BJ (cell line): Measurements from ENCODE around the gene LRIG1. TPM values are rescaled to one million over a fixed set of nuclear protein-coding genes. Genes with fewer than 3 reads are reported as not detected.

Source experiments
- CTCF ChIA-PET: fragments of 350-600 bp; formaldehyde crosslinking; extraction: SDS; loops from one replicate; lab custom pipeline; 2021; ENCODE audit warnings: antibody characterized with exemption, inconsistent platforms; lab: Yijun Ruan, JAX
- POLR2A ChIA-PET: fragments of 300-600 bp; sonication (Branson Sonifier 250); formaldehyde crosslinking; extraction: SDS; loops from one replicate; lab custom pipeline; 2021; ENCODE audit warnings: antibody characterized with exemption; lab: Charles Lee
- DNase-seq: peaks from one replicate; pipeline ENCODE4 v3.0.0-alpha.2; 2011; ENCODE audit warnings: low read depth
- H3K27me3 ChIP-seq: 2 replicates; pipeline ENCODE4 v1.6.0; 2011; ENCODE audit warnings: low read length; ENCODE audit not compliant: control insufficient read depth, insufficient read depth
- H3K36me3 ChIP-seq: 2 replicates; pipeline ENCODE4 v1.5.1; 2011; ENCODE audit warnings: low read length; ENCODE audit not compliant: control insufficient read depth, insufficient read depth
- H3K4me3 ChIP-seq: 2 replicates; pipeline ENCODE4 v1.5.1; 2011; ENCODE audit warnings: low read depth, mild to moderate bottlenecking, control low read depth, low read length
- polyA plus RNA-seq: library from polyadenylated mRNA; depleted of rRNA; stranded (reverse); fragments of >200 nt; gene quantifications from 2 replicates; pipeline ENCODE4 v1.2.3, GENCODE V29; 2011
- TF ChIP-seq, protein P1 (sequence below): IDR thresholded peaks from 2 replicates; pipeline ENCODE4 v1.5.1; 2011; ENCODE audit warnings: low read depth, mild to moderate bottlenecking, control low read depth, inconsistent platforms, low read length, moderate library complexity; ENCODE audit not compliant: insufficient read depth

LRIG1 gene
- polyA plus RNA-seq, 1 experiment = 13.0 TPM

DNA sequence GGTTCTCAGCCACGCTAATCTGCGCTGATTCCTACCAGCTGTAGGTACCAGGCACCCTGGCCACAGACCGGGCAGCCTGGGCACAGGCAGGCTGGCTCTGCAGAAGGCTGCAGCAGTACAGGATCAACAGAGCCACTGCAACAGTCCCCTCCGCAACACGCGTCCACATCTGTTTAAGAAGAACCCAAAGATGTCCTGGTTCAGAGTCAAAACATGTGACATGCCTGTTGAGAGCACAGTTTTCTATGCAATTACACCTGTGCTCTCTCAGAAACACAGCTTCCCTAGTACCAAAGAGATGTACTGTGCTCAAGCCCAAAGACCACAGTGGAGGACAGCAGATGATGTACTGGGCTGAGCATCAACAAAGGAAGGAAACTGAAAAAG, 18.8 kb downstream of the LRIG1 start:
- Histone ChIP-seq H3K36me3 (no peaks in the 10 kb centered on the region), H3K4me3 (no peak overlapping the region), H3K27me3 (no peaks in the 10 kb centered on the region)
- CTCF ChIA-PET = interaction anchor here (1.2 kb wide), 2 partner anchors 9 to 21 kb away, joined by 3 to 4 read pairs; no protein-coding TSS in a partner anchor
- DNase-seq = no peak
- POLR2A ChIA-PET = no interaction called here
- TF ChIP-seq, protein P1, sequence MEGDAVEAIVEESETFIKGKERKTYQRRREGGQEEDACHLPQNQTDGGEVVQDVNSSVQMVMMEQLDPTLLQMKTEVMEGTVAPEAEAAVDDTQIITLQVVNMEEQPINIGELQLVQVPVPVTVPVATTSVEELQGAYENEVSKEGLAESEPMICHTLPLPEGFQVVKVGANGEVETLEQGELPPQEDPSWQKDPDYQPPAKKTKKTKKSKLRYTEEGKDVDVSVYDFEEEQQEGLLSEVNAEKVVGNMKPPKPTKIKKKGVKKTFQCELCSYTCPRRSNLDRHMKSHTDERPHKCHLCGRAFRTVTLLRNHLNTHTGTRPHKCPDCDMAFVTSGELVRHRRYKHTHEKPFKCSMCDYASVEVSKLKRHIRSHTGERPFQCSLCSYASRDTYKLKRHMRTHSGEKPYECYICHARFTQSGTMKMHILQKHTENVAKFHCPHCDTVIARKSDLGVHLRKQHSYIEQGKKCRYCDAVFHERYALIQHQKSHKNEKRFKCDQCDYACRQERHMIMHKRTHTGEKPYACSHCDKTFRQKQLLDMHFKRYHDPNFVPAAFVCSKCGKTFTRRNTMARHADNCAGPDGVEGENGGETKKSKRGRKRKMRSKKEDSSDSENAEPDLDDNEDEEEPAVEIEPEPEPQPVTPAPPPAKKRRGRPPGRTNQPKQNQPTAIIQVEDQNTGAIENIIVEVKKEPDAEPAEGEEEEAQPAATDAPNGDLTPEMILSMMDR = no peak

DNA sequence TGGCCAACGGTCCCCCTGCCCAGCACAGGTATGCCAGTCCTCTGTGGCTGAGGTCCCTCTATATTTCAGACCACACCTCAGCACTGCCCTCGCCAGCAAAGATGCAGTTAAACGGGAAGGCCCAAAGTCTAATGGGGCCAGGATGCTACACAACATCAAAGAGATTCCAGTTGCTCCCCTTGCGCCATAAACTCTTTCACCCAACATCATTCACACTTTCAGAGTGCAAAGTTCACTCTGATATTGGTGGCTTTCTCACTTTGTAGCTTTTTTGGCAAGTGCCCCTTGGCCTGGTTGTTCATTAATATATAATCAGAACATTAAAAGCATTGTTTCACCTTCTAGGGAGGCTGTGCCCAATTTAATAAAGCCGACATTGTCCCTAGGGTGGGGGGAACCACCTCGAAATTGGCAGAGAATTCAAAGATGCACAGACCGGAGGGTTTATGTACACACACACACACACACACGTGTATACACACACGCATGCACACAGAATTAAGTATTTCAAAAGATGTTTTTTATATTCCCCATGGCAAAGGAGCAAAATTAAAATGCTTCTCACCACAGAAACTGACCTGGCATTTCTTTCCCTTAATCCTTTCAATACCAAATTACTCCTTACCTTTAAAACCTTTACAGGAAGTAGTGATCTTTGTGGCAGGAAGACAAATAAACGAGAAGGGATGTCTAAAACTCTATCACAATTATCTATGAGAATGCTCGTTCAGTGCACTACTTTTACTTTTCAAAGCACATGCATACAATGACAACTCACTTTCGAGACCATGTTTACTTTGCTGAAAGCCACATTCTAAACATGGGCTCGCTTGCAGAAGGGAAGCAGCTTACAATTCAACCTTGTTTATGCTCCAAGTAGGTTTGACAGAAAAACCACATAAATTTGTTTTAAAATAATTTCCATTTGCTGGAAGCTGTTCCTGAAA, 19.5 kb downstream of the LRIG1 start:
- DNase-seq = no peak
- POLR2A ChIA-PET = no interaction called here
- 0 out of 2 replicates have a peak, but pooled peaks cover 1% of the 10 kb centered on the region for H3K27me3 ChIP-seq
- CTCF ChIA-PET = interaction anchor here (1.2 to 1.5 kb wide), 3 partner anchors 9 to 74 kb away, joined by 3 to 4 read pairs (median 3); no protein-coding TSS in a partner anchor
- H3K4me3 ChIP-seq = no peak overlapping the region
- no peaks in the 10 kb centered on the region for H3K36me3 ChIP-seq
- TF ChIP-seq, protein P1 = no peak

DNA sequence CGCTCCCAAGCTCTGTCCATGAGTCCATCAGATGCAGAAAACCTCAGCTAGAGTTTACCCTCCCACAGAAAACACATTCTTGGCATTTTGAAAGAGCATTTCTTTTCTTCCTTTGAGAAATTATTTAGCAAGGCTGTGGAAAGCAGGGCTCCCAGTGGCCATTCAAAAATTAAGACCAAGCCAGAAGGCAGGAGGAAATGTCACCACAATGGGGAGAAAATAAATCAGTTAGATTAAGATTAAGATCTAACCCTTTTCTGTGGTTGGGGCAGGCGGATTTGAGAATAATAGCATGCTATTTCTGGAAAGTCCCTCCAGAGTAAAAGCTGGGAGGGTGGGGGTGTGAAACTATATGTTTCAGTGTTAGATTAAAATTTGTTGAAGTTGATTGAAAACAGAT, 20.2 kb downstream of the LRIG1 start:
- TF ChIP-seq, protein P1 = 0 out of 2 replicates have a peak, but pooled peaks have one; percentile 3
- Histone ChIP-seq H3K4me3 (no peak overlapping the region), H3K27me3 (0 out of 2 replicates have a peak, but pooled peaks cover 1% of the 10 kb centered on the region), H3K36me3 (no peaks in the 10 kb centered on the region)
- DNase-seq = peak; percentile 35
- ChIA-PET CTCF (interaction anchor here (0.7 to 1.5 kb wide), 2 partner anchors 14 to 73 kb away, joined by 3 read pairs; no protein-coding TSS in a partner anchor), POLR2A (no interaction called here)

DNA sequence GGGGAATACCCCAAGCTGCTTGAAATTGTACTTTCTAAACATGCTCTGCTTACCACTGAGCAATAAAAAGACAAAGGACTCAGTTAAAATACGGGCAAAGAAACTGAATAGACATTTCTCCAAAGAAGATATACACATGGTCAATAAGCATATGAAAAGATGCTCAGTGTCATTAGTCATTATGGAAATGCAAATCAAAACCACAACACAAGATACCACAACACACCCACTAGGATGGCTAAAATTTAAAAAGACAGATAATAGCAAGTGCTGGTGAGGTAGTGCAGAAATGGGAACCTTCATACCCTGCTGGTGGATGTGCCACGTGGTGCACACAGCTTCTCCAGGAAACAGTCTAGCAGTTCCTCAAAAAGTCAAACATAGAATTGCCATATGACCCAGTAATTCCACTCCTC, 21.3 kb downstream of the LRIG1 start:
- 0 out of 2 replicates have a peak, but pooled peaks cover 1% of the 10 kb centered on the region for H3K27me3 ChIP-seq
- no peak for DNase-seq
- H3K36me3 ChIP-seq = no peaks in the 10 kb centered on the region
- POLR2A ChIA-PET = interaction anchor here (0.6 kb wide), 1 partner anchor 109 kb away, joined by 3 read pairs; no protein-coding TSS in a partner anchor
- CTCF ChIA-PET = interaction anchor here (2.3 kb wide), 1 partner anchor 72 kb away, joined by 7 read pairs; no protein-coding TSS in a partner anchor
- TF ChIP-seq, protein P1 = no peak
- no peak overlapping the region for H3K4me3 ChIP-seq

DNA sequence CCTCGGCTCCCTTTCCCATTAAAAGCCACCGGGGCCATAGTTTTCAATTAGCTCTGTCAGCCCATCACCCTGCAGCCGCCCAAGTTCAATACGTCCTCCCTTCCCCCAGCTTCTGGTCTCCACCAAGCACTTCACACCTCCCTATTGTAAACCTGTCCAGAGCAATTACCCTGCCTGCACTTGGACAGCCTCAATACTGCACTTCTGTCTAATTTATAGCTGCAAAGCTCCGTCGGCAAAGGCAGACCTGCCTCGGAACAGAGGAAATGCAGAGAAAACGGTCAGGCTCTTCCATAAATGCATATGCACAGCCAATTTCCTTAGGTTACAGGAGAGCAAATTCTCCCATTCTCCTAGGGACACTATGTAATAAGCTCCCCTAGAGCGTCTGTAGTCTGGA, 21.9 kb downstream of the LRIG1 start:
- Histone ChIP-seq H3K36me3 (no peaks in the 10 kb centered on the region), H3K27me3 (0 out of 2 replicates have a peak, but pooled peaks cover 1% of the 10 kb centered on the region), H3K4me3 (no peak overlapping the region)
- no peak for DNase-seq
- CTCF ChIA-PET = interaction anchor here (2.3 kb wide), 1 partner anchor 71 kb away, joined by 7 read pairs; no protein-coding TSS in a partner anchor
- TF ChIP-seq, protein P1 = no peak
- POLR2A ChIA-PET = interaction anchor here (0.6 kb wide), 1 partner anchor 70 kb away, joined by 3 read pairs; no protein-coding TSS in a partner anchor
